ENCODE data around the gene HCRTR1. TPM values are rescaled to one million over a fixed set of nuclear protein-coding genes. Genes with fewer than 3 reads are reported as not detected.

HCRTR1 gene
- total and polyA plus RNA-seq, 4 experiments from 2014 or later = not detected

DNA sequence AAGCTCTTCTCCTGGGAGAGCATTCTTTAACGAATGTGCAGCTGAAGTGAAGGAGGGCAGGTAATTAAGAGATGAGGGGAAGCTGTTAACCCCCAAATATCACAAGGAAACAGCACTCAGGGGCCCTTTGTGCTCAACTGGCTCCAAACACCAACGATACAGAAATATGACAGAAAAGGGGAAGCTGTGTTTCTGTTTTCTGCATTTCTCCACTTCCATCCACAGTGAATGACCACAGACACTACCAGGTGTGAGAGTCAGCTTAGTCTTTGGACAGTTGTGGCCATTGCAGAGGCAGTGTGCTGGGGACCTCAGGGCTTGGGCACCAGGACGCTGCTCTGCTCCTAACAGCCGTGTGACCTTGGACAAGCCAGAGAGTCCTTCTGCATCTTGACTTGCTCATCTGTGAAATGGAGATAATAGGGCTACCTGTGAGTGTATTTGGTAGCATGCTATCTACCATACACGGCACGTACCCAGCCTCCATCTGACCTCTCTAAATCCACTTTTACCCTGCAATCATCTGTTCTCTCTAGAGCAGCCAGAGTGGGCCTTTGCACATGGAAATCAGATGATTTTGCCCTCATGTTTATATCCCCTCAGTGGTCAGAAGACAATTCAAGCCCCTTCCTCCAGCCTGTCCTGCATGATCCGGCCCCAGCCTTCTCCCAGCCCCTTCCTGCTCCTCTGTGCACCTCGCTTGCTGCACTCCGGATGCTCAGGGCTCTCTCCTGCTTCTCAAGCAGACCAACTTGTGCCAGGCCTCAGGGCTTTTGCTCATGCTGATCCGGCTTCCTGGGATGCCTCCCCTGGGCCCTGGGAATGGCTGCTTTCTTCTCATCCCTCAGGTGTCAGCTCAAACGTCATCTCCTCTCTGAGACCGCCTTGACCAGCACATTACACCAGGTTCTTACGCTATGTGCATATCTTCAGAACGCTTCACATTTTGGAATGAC lies 45.9 kb upstream of the HCRTR1 start:
- CTCF ChIA-PET (ENCODE audit: partially characterized antibody) = no interaction called here
- Mint-ChIP-seq H3K27me3 (peaks cover 11 to 18% of the 10 kb centered on the region in 2 donors), H3K27ac (no peak overlapping the region), H3K36me3 (no peaks in the 10 kb centered on the region), H3K9me3 (no peaks in the 10 kb centered on the region), H3K4me1 (peaks cover 0 to 2% (median 0%) of the 10 kb centered on the region in 4 donors), H3K4me3 (no peak overlapping the region)
- no peaks in the 10 kb centered on the region for H3K36me3 ChIP-seq (ENCODE audit: insufficient read depth, low read length)
- no peak for DNase-seq
- H3K4me3 ChIP-seq (ENCODE audit: low read length in 2 of 2) = no peak overlapping the region
- no peak overlapping the region for H3K27ac ChIP-seq (ENCODE audit: low read depth, low read length)
- intact Hi-C loops (cut with micrococcal nuclease) = no loop called here
- no peaks in the 10 kb centered on the region for H3K4me1 ChIP-seq (ENCODE audit: insufficient read depth, low read length)
- no peaks in the 10 kb centered on the region for H3K27me3 ChIP-seq (ENCODE audit: insufficient read depth, low read length)
- H3K9me3 ChIP-seq (ENCODE audit: control insufficient read depth in 1 of 2, low read length in 2 of 2) = no peaks in the 10 kb centered on the region
- POLR2A ChIA-PET (ENCODE audit: partially characterized antibody) = no interaction called here

DNA sequence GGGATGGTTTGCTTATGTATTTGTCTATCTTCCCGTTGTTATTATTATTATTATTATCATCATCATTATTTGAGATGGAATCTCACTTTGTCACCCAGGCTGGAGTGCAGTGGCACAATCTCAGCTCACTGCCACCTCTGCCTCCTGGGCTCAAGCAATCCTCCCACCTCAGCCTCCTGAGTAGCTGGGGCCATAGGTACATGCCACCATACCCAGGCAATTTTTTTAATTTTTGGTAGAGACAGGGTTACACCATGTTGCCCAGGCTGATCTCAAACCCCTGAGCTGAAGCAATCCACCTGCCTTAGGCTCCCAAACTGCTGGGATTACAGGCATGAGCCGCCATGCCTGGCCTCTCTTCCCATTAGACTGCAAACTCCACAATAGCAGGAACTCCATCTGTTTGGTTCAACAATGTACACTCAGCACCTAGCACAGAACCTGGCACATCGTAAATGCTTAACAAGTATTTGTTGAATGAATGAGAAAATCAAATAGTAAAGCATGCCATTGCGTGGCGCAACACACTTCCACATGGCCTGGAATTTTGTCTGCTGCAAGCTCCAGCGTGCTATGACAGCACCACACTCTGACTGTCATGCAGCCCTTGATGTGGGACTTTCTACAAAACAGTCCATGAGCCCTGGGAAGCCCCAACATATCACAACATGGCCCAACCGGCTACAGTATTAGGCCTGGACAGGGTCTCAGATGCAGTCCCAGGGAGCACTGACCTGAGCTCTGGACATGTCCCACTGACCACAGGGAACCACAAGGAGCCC lies 45.0 kb upstream of the HCRTR1 start:
- H3K9me3 Mint-ChIP-seq = no peaks in the 10 kb centered on the region
- intact Hi-C loops (cut with micrococcal nuclease) = no loop called here
- H3K27me3 ChIP-seq (ENCODE audit: insufficient read depth, low read length) = no peaks in the 10 kb centered on the region
- DNase-seq = no peak
- no peak overlapping the region for H3K27ac ChIP-seq (ENCODE audit: low read depth, low read length)
- no peak overlapping the region for H3K4me3 Mint-ChIP-seq
- peaks cover 0 to 3% (median under 1%) of the 10 kb centered on the region in 4 donors for H3K4me1 Mint-ChIP-seq
- H3K4me3 ChIP-seq (ENCODE audit: low read length in 2 of 2) = no peak overlapping the region
- no peak overlapping the region for H3K27ac Mint-ChIP-seq
- no peaks in the 10 kb centered on the region for H3K9me3 ChIP-seq (ENCODE audit: control insufficient read depth in 1 of 2, low read length in 2 of 2)
- POLR2A ChIA-PET (ENCODE audit: partially characterized antibody) = no interaction called here
- H3K4me1 ChIP-seq (ENCODE audit: insufficient read depth, low read length) = no peaks in the 10 kb centered on the region
- CTCF ChIA-PET (ENCODE audit: partially characterized antibody) = no interaction called here
- no peaks in the 10 kb centered on the region for H3K36me3 ChIP-seq (ENCODE audit: insufficient read depth, low read length)
- H3K36me3 Mint-ChIP-seq = no peaks in the 10 kb centered on the region
- H3K27me3 Mint-ChIP-seq = peaks cover 15 to 18% of the 10 kb centered on the region in 2 donors

DNA sequence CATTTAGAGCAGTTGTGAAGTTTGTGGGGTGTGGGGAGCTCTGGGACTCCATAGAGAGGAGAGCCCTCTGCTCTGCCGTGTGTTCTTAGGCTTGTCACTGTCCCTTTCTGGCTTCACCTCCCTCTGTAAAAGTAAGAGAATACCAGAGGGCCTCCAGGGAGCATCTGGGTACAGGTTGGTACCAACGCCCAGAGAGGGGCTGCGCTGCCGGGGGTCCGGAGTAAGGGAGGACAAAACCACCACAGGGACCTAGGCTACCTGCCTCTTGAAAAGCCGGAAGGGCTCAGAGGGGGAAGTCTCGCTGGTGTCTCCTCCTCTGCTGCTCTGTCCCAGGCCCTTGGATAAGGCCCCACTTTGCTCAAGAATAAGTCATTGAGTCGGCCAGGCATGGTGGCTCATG lies 44.2 kb upstream of the HCRTR1 start:
- H3K36me3 Mint-ChIP-seq = no peaks in the 10 kb centered on the region
- H3K27ac ChIP-seq (ENCODE audit: low read depth, low read length) = no peak overlapping the region
- no peaks in the 10 kb centered on the region for H3K4me1 ChIP-seq (ENCODE audit: insufficient read depth, low read length)
- peaks cover 16 to 18% of the 10 kb centered on the region in 2 donors for H3K27me3 Mint-ChIP-seq
- H3K4me1 Mint-ChIP-seq = peaks cover 0 to 4% (median under 1%) of the 10 kb centered on the region in 4 donors
- H3K36me3 ChIP-seq (ENCODE audit: insufficient read depth, low read length) = no peaks in the 10 kb centered on the region
- H3K27ac Mint-ChIP-seq = no peak overlapping the region
- DNase-seq = no peak
- H3K4me3 ChIP-seq (ENCODE audit: low read length in 2 of 2) = no peak overlapping the region
- no peak overlapping the region for H3K4me3 Mint-ChIP-seq
- H3K27me3 ChIP-seq (ENCODE audit: insufficient read depth, low read length) = no peaks in the 10 kb centered on the region
- no peaks in the 10 kb centered on the region for H3K9me3 ChIP-seq (ENCODE audit: control insufficient read depth in 1 of 2, low read length in 2 of 2)
- ChIA-PET CTCF (ENCODE audit: partially characterized antibody) (no interaction called here), POLR2A (ENCODE audit: partially characterized antibody) (no interaction called here)
- no peaks in the 10 kb centered on the region for H3K9me3 Mint-ChIP-seq
- intact Hi-C loops (cut with micrococcal nuclease) = no loop called here

DNA sequence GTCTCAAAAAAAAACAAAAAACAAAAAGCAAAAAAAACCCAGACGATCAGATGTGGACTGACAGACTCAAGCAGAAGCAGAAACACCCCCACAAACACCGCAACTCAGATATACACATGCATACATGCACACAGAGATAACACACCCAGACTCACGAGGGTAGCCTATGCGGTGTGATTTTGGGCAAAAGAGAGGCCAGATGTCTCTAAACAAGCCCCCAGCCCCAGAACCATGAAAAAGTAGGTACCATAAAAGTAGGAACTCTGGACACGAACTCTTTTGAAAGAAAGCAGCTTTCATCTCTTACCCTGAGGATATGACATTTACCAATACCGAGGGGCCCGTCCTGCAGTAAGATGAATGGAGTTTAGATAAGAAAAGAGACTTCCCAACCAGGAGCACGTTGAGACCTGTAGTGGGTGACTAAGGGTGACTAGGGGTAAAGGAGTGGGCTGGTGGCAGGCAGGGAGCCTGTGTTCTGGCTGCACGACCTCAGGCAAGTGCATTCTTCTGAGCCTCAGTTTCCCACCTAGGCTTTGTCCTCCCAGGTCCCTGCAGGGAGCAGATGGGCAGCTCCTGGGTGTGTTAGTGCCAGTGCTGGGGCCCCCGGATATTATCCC lies 42.6 kb upstream of the HCRTR1 start:
- no peak overlapping the region for H3K4me3 Mint-ChIP-seq
- Histone ChIP-seq H3K4me1 (ENCODE audit: insufficient read depth, low read length) (no peaks in the 10 kb centered on the region), H3K27me3 (ENCODE audit: insufficient read depth, low read length) (no peaks in the 10 kb centered on the region), H3K27ac (ENCODE audit: low read depth, low read length) (no peak overlapping the region), H3K4me3 (ENCODE audit: low read length in 2 of 2) (no peak overlapping the region), H3K36me3 (ENCODE audit: insufficient read depth, low read length) (no peaks in the 10 kb centered on the region), H3K9me3 (ENCODE audit: control insufficient read depth in 1 of 2, low read length in 2 of 2) (no peaks in the 10 kb centered on the region)
- H3K36me3 Mint-ChIP-seq = no peaks in the 10 kb centered on the region
- peaks cover 14 to 16% of the 10 kb centered on the region in 2 donors for H3K27me3 Mint-ChIP-seq
- CTCF ChIA-PET (ENCODE audit: partially characterized antibody) = no interaction called here
- H3K27ac Mint-ChIP-seq = peak overlapping the region in 1 of 7 donors; percentile 9
- POLR2A ChIA-PET (ENCODE audit: partially characterized antibody) = no interaction called here
- DNase-seq = no peak
- H3K9me3 Mint-ChIP-seq = no peaks in the 10 kb centered on the region
- intact Hi-C loops (cut with micrococcal nuclease) = no loop called here
- peaks cover 0 to 4% (median under 1%) of the 10 kb centered on the region in 4 donors for H3K4me1 Mint-ChIP-seq

DNA sequence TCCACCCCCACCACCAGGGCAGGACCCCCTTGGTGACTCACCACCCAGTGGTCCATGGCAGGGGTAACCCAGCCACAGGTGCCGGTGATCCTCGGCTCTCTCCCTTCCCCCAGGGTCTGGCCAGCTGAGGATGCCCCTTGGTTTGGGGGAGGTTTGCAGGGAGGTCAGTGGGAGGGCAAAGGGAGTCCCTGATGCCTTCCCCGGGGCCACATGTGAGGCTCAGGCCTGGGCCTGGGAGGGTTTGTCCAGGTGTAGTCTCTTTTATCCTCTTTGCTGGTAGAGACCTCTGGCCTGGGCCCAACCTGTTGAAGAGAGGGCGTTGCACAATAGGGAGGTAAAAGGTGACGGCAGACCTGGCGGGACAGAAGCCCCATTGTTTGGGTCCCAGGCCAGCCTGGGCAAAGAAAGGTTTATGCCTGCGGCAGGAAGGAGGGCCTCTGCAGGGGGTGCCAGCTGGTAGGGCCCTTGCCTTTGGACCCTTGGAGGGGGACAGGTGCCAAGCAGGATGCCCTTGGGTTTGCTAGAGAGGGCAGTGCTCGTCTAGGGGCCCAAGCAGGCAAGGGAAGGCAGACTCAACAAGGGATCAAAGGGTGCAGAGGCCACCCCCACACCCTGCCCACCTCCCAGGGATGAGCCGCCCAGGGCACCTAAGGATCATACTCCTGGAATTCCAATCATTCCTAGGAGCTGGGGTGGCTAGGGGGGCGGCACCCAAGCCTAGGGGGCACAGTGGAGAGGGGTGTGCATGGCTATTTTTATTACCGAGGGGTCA lies 41.9 kb upstream of the HCRTR1 start:
- H3K27ac Mint-ChIP-seq = no peak overlapping the region

DNA sequence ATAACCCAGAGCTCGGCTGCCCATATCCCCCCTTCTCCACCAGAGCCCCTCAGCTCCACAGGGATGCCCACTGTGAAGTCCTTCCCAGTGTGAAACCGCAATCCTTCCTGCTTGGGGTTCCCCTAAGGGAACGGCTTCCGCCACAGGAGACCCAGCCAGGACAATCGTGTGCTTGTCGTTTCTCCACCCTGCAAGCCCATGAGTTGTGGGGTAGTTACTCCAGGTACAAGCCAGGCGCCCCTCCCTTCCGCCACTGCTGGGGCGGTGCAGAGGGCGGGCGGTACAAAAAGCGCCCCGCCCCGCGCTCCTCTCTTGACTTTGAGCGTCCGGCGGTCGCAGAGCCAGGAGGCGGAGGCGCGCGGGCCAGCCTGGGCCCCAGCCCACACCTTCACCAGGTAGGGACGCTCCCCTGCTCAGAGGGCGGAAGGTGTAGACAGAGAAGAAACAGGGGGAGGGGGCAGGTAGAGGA lies 41.3 kb upstream of the HCRTR1 start, which contains the start of gene TINAGL1:
Gene TINAGL1 (plus strand): TSS at position 315 of the 469 bp plus-strand sequence. CDS start 634 bp downstream, outside the sequence.
- Mint-ChIP-seq H3K27ac (peak within 1 kb of the TSS in 1 of 7 donors; percentile 8), H3K4me1 (peaks cover 0 to 4% (median under 1%) of the 10 kb centered on the region in 4 donors), H3K9me3 (no peaks in the 10 kb centered on the region), H3K27me3 (peaks cover 11% of the 10 kb centered on the region in 2 donors), H3K4me3 (peak within 1 kb of the TSS in 2 of 8 donors; percentile 20 to 26), H3K36me3 (no peaks in the 10 kb centered on the region)
- DNase-seq = no peak
- H3K4me3 ChIP-seq (ENCODE audit: low read length in 2 of 2) = no peak within 1 kb of the TSS
- no peaks in the 10 kb centered on the region for H3K36me3 ChIP-seq (ENCODE audit: insufficient read depth, low read length)
- H3K27ac ChIP-seq (ENCODE audit: low read depth, low read length) = no peak within 1 kb of the TSS
- intact Hi-C loops (cut with micrococcal nuclease) = no loop called here
- ChIA-PET POLR2A (ENCODE audit: partially characterized antibody) (no interaction called here), CTCF (ENCODE audit: partially characterized antibody) (no interaction called here)
- no peaks in the 10 kb centered on the region for H3K27me3 ChIP-seq (ENCODE audit: insufficient read depth, low read length)
- no peaks in the 10 kb centered on the region for H3K9me3 ChIP-seq (ENCODE audit: control insufficient read depth in 1 of 2, low read length in 2 of 2)
- no peaks in the 10 kb centered on the region for H3K4me1 ChIP-seq (ENCODE audit: insufficient read depth, low read length)

More for the DNA sequence above, 41.9 kb upstream of the HCRTR1 start:
- POLR2A ChIA-PET (ENCODE audit: partially characterized antibody) = no interaction called here
- no peaks in the 10 kb centered on the region for H3K36me3 ChIP-seq (ENCODE audit: insufficient read depth, low read length)
- H3K9me3 ChIP-seq (ENCODE audit: control insufficient read depth in 1 of 2, low read length in 2 of 2) = no peaks in the 10 kb centered on the region
- Mint-ChIP-seq H3K27me3 (peaks cover 14 to 15% of the 10 kb centered on the region in 2 donors), H3K4me1 (peaks cover 0 to 4% (median under 1%) of the 10 kb centered on the region in 4 donors), H3K4me3 (no peak overlapping the region), H3K9me3 (no peaks in the 10 kb centered on the region), H3K36me3 (no peaks in the 10 kb centered on the region)
- intact Hi-C loops (cut with micrococcal nuclease) = no loop called here
- H3K27ac ChIP-seq (ENCODE audit: low read depth, low read length) = no peak overlapping the region
- no peak for DNase-seq
- no peaks in the 10 kb centered on the region for H3K4me1 ChIP-seq (ENCODE audit: insufficient read depth, low read length)
- CTCF ChIA-PET (ENCODE audit: partially characterized antibody) = no interaction called here
- H3K4me3 ChIP-seq (ENCODE audit: low read length in 2 of 2) = no peak overlapping the region
- no peaks in the 10 kb centered on the region for H3K27me3 ChIP-seq (ENCODE audit: insufficient read depth, low read length)
